ENCODE data around the gene FUT8. TPM values are rescaled to one million over a fixed set of nuclear protein-coding genes. Genes with fewer than 3 reads are reported as not detected.

FUT8 gene
- total RNA-seq, 1 donor from 2014 or later, result 7.8 TPM

DNA sequence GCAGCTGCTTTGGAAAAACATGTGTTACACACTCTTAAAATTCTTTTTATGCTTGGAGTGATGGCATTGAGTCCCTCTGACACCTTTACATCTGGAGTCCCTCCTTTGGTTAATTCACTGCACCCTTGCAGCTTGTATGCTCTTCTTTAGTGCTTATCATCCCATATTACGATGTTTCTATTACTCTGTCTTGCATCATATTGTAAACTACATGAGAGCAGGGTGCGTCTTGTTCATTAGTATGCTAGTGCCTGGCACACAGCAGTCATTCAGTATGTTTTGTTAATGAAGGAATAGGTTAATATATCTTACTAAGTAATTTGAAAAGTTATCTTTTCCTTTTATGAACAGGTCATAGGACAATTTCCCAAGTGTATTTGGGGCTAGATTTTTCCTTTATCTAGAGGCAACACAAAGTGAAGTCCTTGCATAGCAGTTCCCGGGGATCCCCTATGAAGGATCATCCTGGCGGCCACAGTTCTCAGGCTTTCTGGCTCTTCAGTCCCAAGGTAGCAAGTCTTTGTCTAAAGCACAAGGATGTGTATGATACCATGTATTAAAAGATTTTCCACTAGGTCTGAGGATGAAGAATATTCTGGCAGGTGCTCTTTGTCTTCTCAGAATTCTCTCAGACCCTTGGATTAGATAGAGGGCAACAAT is 363.8 kb downstream of the FUT8 start:
- TF ChIP-seq, protein P1, sequence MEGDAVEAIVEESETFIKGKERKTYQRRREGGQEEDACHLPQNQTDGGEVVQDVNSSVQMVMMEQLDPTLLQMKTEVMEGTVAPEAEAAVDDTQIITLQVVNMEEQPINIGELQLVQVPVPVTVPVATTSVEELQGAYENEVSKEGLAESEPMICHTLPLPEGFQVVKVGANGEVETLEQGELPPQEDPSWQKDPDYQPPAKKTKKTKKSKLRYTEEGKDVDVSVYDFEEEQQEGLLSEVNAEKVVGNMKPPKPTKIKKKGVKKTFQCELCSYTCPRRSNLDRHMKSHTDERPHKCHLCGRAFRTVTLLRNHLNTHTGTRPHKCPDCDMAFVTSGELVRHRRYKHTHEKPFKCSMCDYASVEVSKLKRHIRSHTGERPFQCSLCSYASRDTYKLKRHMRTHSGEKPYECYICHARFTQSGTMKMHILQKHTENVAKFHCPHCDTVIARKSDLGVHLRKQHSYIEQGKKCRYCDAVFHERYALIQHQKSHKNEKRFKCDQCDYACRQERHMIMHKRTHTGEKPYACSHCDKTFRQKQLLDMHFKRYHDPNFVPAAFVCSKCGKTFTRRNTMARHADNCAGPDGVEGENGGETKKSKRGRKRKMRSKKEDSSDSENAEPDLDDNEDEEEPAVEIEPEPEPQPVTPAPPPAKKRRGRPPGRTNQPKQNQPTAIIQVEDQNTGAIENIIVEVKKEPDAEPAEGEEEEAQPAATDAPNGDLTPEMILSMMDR (IDR thresholded peaks at IDR 0.05; ENCODE audit: borderline replicate concordance), result no peak
- DNase-seq, result no peak
- Histone ChIP-seq H3K27ac (replicated peaks) (no peak overlapping the region), H3K27me3 (ENCODE audit: low read depth) (peaks cover 6% of the 10 kb centered on the region), H3K4me1 (no peaks in the 10 kb centered on the region), H3K36me3 (no peaks in the 10 kb centered on the region), H3K9me3 (replicated peaks) (no peaks in the 10 kb centered on the region), H3K4me3 (no peak overlapping the region)
- intact Hi-C loops (cut with micrococcal nuclease), result no loop called here

DNA sequence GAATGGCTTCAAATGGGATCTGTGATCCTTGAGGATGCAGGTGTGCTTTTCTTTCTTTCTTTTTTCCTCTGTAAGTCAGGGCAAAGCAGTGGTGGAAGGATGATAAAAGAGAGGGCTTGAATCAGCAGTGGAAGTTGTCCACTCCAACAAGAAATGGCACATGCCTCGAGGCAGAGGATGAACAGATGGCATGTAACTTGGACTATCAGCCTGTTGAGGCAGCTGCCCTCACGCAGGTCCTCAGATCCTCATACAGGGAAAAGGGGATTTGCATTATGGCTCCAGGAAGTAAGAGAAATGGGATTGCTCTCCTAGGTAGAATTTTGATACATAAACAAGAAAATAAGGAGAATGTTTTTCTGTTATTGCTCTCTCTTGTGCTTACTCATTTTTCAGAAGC is 368.0 kb downstream of the FUT8 start:
- no peaks in the 10 kb centered on the region for H3K9me3 ChIP-seq (replicated peaks)
- TF ChIP-seq, protein P1 (IDR thresholded peaks at IDR 0.05; ENCODE audit: borderline replicate concordance), result no peak
- H3K27ac ChIP-seq (replicated peaks), result no peak overlapping the region
- intact Hi-C loops (cut with micrococcal nuclease), result no loop called here
- H3K36me3 ChIP-seq, result no peaks in the 10 kb centered on the region
- peaks cover 5% of the 10 kb centered on the region for H3K27me3 ChIP-seq (ENCODE audit: low read depth)
- H3K4me3 ChIP-seq, result no peak overlapping the region
- no peaks in the 10 kb centered on the region for H3K4me1 ChIP-seq
- DNase-seq, result no peak

DNA sequence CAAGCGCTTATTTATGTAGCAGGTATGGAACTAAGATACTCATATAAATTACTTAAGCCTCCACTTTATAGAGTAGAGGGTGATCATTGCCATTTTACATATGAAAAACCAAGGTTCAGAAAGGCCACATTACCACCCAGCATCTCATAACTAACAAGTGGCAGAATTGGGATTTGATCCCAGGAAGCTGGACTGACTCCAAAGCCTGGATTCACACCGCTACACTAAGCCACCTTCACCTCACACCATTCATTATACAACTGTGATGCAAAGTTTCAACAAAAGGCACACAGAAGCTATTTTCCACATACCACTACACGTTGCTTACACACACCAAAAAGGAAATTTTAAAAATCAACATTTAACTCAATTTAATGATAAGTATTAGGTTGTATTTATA is 370.6 kb downstream of the FUT8 start:
- Histone ChIP-seq H3K27ac (replicated peaks) (no peak overlapping the region), H3K27me3 (ENCODE audit: low read depth) (peaks cover 2% of the 10 kb centered on the region), H3K4me1 (no peaks in the 10 kb centered on the region), H3K4me3 (no peak overlapping the region), H3K36me3 (no peaks in the 10 kb centered on the region), H3K9me3 (replicated peaks) (no peaks in the 10 kb centered on the region)
- no peak for DNase-seq
- intact Hi-C loops (cut with micrococcal nuclease), result no loop called here
- TF ChIP-seq, protein P1 (IDR thresholded peaks at IDR 0.05; ENCODE audit: borderline replicate concordance), result no peak

DNA sequence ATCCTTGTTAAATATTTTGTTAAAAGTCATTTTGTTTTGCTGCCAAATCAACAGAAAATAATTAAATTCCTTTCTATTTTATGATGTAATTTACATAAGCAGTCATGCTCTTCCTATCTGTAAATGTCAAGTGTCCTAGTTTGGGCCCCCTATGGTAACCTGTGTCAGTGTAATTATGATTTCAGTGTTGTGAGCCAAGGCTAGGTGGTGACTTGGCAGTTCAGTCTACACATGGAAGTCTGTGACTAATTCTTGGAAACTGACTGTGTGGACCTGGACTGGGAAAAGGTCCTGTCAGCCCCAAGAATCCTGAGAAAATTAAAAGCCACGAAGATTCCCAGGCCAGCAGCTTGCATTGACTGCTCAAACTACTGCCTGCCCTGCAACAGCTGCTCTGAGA is 371.0 kb downstream of the FUT8 start:
- Histone ChIP-seq H3K36me3 (no peaks in the 10 kb centered on the region), H3K4me1 (no peaks in the 10 kb centered on the region), H3K27me3 (ENCODE audit: low read depth) (no peaks in the 10 kb centered on the region), H3K9me3 (replicated peaks) (no peaks in the 10 kb centered on the region), H3K4me3 (no peak overlapping the region), H3K27ac (replicated peaks) (no peak overlapping the region)
- TF ChIP-seq, protein P1 (IDR thresholded peaks at IDR 0.05; ENCODE audit: borderline replicate concordance), result no peak
- DNase-seq, result no peak
- intact Hi-C loops (cut with micrococcal nuclease), result no loop called here

DNA sequence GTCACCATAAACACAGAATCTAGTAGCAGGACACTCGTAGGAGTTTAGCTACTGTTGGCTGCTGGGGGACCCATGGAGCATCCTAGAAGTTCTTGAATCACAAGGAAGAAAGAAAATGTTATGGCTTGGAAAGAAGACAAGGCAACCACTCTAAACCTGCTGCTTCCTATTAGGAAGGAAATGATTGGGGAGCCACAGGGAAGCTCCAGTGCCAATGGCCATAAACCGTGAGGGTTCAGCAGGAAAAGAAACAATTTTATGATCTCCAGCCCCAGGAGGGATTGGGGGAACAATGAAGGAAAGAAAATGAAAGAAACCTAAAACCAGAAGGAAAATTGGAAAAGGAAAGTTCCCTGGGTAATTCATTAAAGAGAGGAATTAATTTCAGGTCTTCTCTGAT is 372.0 kb downstream of the FUT8 start:
- Histone ChIP-seq H3K27ac (replicated peaks) (no peak overlapping the region), H3K27me3 (ENCODE audit: low read depth) (peaks cover under 1% of the 10 kb centered on the region), H3K4me3 (no peak overlapping the region), H3K4me1 (no peaks in the 10 kb centered on the region), H3K36me3 (no peaks in the 10 kb centered on the region), H3K9me3 (replicated peaks) (no peaks in the 10 kb centered on the region)
- intact Hi-C loops (cut with micrococcal nuclease), result no loop called here
- no peak for DNase-seq
- TF ChIP-seq, protein P1 (IDR thresholded peaks at IDR 0.05; ENCODE audit: borderline replicate concordance), result no peak
